Measurements from ENCODE around the gene SEC14L1. TPM values are rescaled to one million over a fixed set of nuclear protein-coding genes. Genes with fewer than 3 reads are reported as not detected.

SEC14L1 gene
- total and polyA plus RNA-seq, 2 of the 8 experiments (the other 6 are each of a cell fraction or from before 2014, with no cell fraction given) = 27.2 to 74.4 TPM

DNA sequence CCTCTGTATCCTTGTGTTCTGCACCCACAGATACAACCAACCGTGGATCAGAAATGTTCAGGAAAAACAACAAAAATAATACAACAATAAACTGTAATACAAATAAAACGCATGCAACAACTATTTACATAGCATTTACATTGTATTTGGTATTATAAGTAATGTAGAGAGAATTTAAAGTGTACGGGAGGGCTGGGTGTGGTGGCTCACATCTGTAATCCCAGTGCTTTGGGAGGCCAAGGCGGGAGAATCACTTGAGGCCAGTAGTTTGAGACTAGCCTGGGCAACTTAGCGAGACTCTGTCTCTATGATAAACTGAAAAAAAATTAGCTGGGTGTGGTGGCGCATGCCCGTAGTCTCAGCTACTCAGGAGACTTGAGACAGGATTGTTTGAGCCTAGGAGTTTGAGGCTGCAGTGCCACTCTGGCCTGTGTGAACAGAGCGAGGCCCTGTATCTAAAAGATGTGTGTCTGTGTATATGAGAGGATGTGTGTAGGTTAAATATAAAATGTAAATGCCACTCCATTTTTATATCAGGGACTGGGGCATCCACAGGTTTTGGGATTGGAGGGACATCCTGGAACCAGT, 13.3 kb downstream of the SEC14L1 start (continued):
- TF ChIP-seq, protein P1, sequence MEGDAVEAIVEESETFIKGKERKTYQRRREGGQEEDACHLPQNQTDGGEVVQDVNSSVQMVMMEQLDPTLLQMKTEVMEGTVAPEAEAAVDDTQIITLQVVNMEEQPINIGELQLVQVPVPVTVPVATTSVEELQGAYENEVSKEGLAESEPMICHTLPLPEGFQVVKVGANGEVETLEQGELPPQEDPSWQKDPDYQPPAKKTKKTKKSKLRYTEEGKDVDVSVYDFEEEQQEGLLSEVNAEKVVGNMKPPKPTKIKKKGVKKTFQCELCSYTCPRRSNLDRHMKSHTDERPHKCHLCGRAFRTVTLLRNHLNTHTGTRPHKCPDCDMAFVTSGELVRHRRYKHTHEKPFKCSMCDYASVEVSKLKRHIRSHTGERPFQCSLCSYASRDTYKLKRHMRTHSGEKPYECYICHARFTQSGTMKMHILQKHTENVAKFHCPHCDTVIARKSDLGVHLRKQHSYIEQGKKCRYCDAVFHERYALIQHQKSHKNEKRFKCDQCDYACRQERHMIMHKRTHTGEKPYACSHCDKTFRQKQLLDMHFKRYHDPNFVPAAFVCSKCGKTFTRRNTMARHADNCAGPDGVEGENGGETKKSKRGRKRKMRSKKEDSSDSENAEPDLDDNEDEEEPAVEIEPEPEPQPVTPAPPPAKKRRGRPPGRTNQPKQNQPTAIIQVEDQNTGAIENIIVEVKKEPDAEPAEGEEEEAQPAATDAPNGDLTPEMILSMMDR (IDR thresholded peaks at IDR 0.05; ENCODE audit: control extremely low read depth in 1 of 3, insufficient read depth in 1 of 3, low read depth in 1 of 3, low read length in 3 of 3) = no peak
- TF ChIP-seq TBP (IDR thresholded peaks at IDR 0.05; ENCODE audit: low read depth, low read length) (no peak), RAD21 (IDR thresholded peaks at IDR 0.05 in 1 of 2, conservative IDR thresholded peaks at IDR 0.05 in 1 of 2; ENCODE audit: low read depth in 2 of 2, low read length in 2 of 2) (no peak)
